AG10803 (cell line): Measurements from ENCODE around the gene SHOX.
A peak's percentile ranks its signal among the peaks of the same experiment; 100 is the strongest.

ENCODE experiments used
- DNase-seq: peaks from one replicate; pipeline ENCODE4 v3.0.0; 2010; ENCODE audit warnings: low read depth
- H3K4me3 ChIP-seq: 2 replicates; pipeline ENCODE4 v1.5.1; 2011; ENCODE audit warnings: mild to moderate bottlenecking, low read length, control low read depth
- TF ChIP-seq, protein P1 (sequence below): conservative IDR thresholded peaks from 2 replicates; pipeline ENCODE4 v1.5.1; 2011; ENCODE audit warnings: mild to moderate bottlenecking, low read length, control low read depth, inconsistent platforms

SHOX gene

DNA sequence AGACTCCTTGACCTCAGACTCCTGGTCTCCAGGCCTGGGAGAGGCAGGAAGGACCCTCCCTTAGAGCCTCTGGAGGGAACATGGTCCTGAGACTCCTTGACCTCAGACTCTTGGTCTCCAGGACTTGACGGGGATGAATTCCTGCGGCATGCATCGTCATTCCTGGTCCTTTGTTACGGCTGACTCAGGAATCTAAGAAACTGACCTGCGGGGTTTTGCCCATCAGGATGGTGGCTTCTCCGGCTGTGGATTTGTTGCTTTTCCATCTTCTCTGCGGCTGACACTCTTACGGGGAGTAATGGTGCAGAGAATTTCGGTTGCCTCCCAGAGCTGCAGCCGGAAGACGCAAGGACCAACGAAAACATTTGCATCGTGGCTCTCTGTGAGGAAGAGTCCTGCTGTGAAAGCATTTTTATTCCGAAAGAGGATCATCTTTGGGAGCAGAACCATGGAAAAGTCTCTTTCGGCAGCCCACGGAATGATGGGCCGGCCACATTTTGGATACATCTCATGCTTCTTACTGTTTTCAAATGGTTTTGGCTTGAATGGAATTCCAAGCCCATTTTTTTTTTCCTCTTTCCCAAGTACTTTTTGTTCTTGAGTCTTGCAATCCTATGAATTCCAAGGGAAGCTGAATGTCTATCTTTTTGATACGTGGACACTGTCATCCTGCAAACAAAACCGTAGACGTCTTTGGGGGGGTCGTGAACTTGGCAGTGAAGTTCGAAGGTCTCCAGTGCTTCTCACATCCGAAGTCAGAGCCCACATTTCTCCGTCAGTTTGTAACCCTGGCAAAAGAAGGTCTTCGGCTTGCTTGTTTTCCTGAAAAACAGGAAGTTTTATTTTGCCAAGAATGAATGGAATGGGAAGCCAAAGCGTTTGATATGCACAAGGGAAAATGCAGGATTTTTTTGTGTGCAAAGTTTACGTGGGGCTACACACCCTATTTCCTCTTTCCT is 36.5 kb downstream of the SHOX start:
- no peak overlapping the region for H3K4me3 ChIP-seq

DNA sequence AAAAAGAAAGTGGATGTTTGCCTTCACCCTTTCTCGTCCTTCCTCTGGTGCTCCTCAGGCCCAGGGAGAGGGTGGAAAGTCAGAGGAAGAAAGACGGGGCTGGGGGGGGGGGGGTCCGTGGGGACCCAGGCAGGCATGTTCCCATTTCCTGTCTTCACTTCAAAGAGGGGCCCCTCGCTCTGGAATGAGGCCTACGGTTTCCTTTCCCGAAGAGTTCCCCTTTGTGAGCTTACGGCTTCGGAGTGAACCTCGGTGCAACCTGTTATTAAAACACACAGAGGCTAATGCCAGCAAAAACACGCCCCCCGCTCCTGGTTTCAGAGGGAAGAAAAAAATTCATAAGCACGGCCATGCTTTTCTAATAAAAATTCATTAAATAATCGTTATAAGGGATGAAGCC is 40.1 kb downstream of the SHOX start:
- no peak for DNase-seq
- no peak overlapping the region for H3K4me3 ChIP-seq
- TF ChIP-seq, protein P1, sequence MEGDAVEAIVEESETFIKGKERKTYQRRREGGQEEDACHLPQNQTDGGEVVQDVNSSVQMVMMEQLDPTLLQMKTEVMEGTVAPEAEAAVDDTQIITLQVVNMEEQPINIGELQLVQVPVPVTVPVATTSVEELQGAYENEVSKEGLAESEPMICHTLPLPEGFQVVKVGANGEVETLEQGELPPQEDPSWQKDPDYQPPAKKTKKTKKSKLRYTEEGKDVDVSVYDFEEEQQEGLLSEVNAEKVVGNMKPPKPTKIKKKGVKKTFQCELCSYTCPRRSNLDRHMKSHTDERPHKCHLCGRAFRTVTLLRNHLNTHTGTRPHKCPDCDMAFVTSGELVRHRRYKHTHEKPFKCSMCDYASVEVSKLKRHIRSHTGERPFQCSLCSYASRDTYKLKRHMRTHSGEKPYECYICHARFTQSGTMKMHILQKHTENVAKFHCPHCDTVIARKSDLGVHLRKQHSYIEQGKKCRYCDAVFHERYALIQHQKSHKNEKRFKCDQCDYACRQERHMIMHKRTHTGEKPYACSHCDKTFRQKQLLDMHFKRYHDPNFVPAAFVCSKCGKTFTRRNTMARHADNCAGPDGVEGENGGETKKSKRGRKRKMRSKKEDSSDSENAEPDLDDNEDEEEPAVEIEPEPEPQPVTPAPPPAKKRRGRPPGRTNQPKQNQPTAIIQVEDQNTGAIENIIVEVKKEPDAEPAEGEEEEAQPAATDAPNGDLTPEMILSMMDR = no peak

More for the DNA sequence above, 36.5 kb downstream of the SHOX start:
- peak; percentile 60 for DNase-seq
- TF ChIP-seq, protein P1 = no peak

DNA sequence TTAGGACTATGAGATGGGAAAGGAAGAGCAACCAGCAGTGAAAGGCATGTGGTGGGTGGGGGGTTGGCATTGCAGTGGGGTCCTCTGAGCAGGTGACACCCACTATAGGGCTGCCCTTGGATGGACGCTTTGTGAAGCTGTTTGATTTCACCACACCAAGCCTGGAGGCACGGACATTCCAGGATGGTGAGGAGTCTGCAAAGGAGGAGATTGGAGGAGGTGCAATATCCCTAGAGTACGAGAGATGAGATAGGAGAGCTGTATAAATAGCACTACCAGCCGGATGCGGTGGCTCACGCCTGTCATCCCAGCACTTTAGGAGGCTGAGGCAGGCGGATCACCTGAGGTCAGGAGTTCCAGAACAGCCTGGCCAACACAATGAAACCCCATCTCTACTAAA is 42.3 kb downstream of the SHOX start:
- H3K4me3 ChIP-seq = no peak overlapping the region
- TF ChIP-seq, protein P1 = no peak
- no peak for DNase-seq

DNA sequence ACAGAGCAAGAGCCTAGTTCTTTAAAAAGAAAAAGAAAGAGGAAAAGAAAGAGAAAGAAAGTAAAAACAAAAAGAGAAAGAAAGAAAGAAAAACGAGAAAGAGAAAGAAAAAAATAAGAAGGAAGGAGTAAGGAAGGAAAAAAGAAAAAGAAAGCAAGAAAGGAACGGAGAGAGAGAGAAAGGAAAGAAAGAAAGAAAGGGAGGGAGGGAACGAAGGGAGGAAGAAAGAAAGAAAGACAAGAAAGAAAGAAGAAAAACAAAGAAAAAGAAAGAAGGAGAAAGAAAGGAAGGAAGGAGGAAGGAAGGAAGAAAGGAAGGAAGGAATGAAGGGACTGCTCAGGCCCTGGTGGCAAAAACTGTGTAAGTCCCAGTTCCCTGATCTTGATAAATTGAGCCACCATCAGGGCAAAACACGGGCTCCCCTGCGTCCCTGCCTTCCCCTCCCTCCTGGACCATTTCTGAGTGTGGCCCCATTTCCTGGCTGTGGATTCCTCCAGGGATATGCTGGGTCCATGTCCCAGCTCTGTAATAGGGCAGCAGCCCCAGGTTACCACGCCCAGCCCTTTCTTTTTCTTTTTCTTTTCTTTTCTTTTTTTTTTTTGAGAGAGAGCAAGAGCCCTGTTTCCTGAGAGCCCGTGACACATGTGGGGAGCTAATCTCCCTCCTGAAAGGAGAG is 44.8 kb downstream of the SHOX start:
- no peak overlapping the region for H3K4me3 ChIP-seq
- TF ChIP-seq, protein P1 = no peak
- no peak for DNase-seq

DNA sequence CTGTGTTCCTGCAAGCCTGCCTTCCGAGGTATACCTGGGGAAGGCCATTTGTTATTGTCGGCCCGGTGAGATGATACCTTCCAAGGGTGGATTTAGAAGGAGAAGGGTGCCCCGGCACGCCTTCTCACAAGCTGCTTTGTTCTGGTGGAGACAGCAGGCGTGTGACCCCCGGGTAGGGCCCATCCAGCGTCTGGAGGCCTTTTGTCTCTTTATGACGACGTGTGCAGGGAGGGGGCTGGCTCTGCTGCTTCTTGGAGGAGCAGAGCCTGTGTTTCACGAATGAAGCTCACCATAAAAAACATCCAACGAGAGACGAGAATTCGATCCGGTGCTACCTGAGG is 45.3 kb downstream of the SHOX start:
- no peak for DNase-seq
- TF ChIP-seq, protein P1 = no peak
- H3K4me3 ChIP-seq = no peak overlapping the region

DNA sequence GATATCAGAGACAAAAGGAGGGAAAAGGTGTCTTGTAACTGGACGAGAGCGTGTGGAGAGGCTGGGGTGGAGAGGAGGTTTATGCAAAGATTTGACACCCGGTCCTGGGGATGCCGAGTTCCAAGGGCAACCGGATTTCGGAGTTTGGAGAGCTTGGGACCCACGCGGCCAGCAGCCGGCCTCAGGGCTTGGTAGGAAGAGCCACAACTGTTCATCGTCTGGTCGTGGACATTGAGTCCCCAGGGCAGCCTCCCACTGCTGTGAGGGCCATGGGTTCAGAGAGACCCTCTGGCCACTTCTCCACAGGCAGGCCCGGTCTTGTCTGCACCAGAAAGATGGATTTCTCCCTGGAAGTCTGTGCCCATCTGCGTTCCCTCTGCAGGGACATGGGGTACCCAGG is 46.8 kb downstream of the SHOX start:
- no peak overlapping the region for H3K4me3 ChIP-seq
- DNase-seq = no peak
- TF ChIP-seq, protein P1 = no peak
